Daoy (cell line): ENCODE results near the gene GRWD1. TPM values are rescaled to one million over a fixed set of nuclear protein-coding genes. Genes with fewer than 3 reads are reported as not detected.
"Not testable (repeated sequence)": the region's sequence is repeated elsewhere in the genome, so short reads cannot be mapped to it uniquely, and the experiment has no call there.

Experiments used
- DNase-seq: peaks from one replicate; pipeline ENCODE4 v3.0.0-alpha.2; 2015; ENCODE audit warnings: low read depth
- total RNA-seq: library from RNA; depleted of rRNA; stranded (reverse); fragments of >200 nt; shearing (Covaris generic); gene quantifications from 2 replicates; pipeline ENCODE4 v1.2.3, GENCODE V29; 2014

Gene GRWD1
- total RNA-seq, 1 experiment from 2014 or later, result 108 TPM

DNA sequence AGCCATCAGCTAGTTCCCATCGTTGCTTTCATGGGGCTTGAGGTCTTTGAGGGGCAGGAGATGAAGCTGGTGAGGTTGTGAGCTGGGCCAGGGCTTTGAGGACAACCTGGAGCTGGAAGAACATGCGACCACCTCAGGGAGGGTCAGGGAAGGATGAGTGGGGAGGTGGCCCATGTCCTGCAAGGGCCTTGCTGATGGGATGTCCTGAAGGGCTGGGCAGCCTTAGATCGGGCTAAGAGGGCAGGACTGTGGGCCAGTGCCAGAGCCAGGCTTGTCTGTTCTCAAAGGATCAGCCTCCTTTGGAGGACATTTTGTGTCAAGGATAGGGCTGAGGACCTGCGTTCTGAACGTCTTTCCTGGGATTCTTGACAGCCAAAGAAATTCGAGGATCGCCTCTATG, 33.9 kb downstream of the GRWD1 start:
- DNase-seq, result no peak

DNA sequence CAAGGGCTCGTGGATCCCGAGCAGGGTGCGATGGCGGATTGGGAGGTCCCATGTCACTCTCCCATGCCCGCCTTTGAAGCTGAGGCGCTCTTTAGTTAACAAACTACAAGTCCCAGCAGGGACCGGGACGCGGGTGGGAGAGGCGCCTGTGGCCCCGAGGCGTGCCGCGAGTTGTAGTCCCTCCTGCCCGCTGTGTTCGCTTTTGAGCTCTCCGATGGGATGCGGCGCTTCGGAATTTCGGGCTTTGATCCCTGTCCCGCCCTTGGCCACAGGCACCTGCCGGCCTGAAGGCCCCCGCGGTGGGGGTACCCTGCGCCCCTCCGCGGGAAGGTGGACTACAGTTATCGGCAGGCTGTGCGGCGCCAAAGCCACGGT, 34.4 kb downstream of the GRWD1 start:
- DNase-seq, result no peak

- no peak for DNase-seq
These were observed 35.0 kb downstream of the GRWD1 start for GRCh38 chr19:48480558-48481500.

- no peak for DNase-seq
These were observed 36.3 kb downstream of the GRWD1 start for GRCh38 chr19:48481846-48482639.

GRCh38 chr19:48483301-48483700, 37.5 kb downstream of the GRWD1 start:
- DNase-seq, result no peak

DNA sequence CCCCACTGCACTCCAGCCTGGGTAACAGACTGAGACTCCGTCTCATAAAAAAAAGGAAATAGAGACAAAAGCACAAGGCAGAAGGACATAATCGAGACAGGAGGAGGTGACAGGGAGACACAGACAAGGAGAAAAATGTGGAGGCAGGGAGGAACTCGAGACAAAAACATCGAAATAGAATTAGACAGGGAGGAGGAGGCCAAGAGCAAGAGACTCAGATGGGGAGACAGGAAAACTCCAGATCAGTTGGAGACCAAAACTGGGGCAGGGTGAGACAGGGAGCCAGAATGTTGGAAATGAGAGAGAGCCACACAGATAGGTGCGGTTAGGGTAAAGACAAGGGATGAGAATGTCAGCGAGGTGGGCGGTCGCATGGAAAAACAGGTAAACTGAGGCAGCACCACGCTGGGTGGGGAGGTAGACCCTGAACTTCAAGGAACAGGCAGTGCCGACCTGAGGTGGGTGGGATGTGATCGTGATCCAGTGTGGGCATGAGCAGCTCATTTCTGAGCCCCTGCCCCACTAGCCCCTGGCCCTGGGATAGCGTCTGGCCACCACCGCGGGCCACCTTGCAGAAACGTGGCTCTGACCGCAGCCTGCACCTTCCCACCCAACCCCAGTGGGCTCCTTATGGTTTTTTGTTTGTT, 38.6 kb downstream of the GRWD1 start:
- DNase-seq, result no peak

- DNase-seq, result no peak
These were observed 39.3 kb downstream of the GRWD1 start for GRCh38 chr19:48484931-48485612.

- not testable (repeated sequence) for DNase-seq
These were observed 40.9 kb downstream of the GRWD1 start for GRCh38 chr19:48486706-48487105.

DNA sequence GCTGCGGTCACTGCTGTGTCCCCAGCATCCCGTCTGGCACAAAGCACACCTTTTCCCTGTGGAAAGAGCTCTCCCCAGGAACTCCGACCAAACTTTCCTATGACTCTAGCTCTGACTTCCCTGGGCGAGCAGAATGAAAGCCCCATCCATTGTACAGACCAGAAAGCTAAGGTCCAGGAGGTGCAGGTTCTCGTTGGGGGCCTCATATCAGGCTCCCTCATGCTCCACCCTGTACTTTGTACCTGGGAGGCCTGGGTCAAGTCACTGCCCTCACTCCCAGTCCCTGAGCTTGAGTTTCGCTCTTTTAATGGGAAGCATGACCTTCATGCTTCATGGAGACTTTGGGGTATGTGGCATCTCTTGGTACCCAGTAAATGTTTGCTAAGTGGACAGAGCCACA, 41.8 kb downstream of the GRWD1 start:
- no peak for DNase-seq

DNA sequence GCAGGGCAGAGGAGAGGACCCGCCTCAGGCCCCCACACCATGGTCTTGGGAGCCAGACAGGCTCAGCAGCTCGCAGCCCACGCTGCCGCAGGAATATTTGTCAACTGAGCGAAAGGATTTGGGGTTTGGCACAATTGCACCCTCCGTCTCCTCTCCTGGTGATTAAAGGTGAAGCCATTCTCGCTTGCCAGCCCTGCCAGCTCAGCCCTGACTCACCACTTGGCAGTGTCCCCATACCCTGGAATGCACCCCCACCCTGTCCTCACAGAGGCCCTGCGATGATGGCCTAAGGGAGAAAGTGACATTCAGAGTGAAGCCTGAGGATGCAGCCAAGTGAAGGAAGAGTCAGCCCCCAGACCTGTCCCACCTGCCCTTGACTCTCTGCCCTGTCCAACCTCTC, 42.2 kb downstream of the GRWD1 start:
- DNase-seq, result peak; percentile 96

GRCh38 chr19:48488478-48488877, 42.7 kb downstream of the GRWD1 start:
- not testable (repeated sequence) for DNase-seq

DNA sequence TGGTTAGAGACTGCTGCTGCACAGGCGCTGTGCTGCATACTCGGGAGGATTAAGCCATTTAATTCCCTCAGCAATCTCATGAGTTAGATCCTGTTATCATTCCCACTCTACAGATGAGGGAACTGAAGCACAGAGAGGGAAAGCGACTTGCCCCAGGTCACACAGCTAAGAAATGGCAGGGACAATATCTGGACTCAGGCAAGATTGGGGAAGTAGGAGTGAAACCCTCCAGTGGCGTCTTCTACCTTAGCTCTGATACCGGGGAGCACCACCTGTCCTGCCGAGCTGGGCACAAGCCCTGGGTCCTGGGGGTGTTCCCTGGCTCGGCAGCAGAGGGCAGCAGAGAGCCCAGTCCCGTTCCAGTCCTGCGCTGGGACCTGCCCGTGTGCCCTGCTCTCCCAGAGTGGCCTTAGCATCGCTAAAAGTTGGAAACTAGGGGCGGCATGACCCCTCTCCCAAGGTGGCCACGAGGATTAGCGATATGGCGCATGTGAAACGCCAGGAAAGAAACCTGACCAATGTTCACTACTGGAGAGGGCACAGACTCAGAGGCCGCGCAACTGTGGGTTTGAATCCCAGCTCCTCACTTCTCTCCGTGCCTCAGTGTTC, 43.9 kb downstream of the GRWD1 start:
- DNase-seq, result peak; percentile 83

DNA sequence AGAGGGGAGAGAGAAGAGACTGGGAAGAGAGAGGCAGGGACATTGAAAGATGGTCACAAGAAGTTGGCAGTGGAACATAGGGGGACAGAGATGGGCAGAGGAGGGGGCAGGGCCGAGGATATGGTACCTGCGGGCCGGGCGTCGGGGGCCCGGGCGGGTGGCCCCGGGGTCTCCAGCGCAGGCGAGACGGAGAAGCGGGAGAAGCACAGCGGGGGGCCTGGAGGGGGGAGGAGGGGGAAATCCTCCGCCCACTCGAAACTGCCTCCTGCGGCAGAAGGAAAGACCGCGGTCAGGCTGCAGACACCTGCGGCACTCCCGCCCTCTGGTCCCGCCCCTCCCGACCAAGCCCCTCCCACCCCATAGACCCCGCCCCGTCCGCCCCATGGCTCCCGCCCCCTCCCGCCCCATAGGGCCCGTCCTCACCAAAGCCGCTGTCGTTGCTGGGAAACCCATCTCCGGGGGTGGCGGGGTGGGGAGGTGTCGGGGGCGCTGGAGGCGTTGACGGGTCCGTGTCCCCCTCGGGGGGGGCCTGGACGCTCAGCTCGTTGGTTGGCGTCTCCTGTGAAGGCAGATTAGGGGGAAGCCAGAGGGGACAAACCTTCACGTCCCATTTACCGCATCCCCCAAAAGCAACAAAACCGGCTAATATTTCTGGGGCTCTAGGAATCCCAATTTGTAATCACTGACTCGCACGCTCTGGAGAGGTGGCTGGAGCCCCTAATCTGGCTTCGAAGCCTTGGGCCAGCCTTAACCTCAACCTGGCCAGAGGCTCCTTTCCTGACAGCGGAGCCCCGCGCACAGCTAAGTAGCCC, 45.4 kb downstream of the GRWD1 start:
- peak; percentile 69 for DNase-seq

GRCh38 chr19:48491793-48492123, 46.0 kb downstream of the GRWD1 start:
- DNase-seq, result no peak

DNA sequence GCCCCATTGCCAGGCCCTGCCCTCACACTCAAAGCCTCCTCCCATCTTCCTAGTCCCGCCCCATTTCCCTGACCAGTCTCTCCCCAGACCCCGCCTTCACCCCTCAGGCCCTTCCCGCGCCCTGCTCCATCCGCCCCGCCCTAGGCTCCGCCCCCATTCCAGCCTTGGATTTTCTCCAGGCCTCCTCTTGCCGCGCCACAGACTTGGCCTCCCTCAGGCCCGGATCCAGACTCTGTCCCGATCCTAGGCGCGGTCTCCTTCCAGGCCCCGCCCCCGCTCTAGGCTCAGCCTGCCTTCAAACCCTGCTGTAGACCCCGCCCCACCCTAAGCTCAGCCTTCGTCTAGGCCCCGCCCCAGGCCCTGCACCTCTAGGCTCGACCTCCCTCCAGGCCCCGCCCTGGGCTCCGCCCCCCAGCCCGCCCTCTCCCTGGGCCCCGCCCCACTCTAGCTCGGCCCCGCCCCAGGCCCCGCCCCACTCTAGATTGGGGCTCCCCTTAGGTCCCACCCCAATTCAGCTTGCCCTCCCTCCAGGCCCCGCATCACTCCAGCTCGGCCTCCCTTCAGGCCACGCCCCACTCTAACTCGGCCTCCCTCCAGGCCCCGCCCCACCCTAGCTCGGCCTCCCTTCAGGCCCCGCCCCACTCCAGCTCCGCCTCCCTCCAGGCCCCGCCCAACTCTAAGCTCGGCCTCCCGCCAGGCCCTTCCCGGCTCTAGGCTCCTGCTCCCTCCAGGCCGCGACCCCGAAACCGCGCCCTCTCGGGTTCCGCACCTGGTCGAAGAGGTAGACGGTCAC, 47.3 kb downstream of the GRWD1 start:
- DNase-seq, result peak; percentile 96

DNA sequence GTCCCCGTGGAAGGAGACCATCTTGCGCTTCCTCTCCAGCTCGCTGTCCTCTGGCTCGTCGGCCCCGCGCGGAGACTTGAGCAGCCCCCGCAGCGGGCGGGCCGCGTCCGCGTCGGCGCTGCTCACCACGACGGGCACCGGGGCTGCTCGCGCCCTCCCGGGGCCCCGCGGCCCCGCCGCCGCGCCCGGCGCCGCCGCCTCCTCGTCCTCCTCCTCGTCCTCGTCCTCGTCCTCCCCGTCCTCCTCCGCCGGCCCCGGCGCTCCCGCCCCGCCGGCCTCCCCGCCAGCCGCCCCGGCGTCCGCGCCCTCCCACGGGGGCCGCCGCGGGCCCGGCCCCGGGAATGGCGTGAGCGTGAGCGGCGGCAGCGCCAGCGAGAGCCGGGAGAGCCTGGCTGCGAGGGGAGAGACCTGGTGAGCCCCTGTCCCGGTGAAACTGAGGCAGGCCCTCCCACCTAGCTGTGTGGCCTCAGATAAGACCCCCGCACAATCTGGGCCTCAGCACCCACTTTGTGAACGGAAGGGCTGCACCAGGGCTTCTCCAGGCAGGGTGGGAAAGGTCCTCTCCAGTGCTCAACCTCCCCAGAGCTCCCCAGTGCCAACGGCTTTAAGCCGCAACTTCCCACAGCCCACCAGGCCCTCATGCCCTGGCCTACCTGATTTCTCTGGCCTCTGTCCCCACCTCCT, 48.1 kb downstream of the GRWD1 start:
- no peak for DNase-seq

GRCh38 chr19:48495396-48495795, 49.6 kb downstream of the GRWD1 start:
- DNase-seq, result no peak

DNA sequence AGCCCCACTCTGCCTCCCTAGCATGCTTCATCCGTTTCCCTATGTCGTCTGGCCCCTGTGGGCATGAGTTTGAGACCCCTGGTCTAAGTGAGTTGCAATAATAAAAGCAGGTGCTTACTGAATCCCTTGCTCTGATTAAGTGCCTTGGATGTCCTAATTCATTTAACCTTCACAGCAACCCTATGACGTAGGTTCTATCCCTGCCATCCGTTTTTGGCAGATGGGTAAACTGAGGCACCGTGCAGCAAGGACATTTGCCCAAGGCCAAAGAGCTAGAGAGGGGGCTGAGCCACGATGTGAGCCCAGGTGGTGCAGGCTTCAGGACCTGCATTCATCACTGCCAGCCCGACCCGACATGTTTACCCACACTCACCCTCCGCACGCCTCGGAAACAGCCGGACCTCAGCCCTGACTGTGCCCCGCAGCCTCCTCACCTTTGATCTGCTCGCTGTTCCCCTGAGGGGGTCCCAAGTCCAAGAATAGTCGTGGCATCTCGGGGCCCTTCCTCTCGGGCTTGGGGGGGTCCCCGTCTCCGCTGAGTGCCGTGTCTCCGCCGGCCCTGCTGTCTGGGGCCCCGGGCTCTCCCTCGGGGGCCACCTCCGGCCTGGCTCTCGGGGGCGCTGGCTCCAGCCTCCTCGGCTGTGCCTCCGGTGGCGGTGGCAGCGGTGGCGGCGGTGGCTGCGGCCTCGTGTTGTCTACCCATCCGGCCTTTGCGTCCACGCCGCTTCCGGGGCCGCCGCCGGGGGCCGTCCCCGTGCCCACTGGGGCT, 51.4 kb downstream of the GRWD1 start:
- DNase-seq, result no peak
